ACC112 (cell line): ENCODE measurements around the gene NPAS3.

Source experiments
- H2AFZ ChIP-seq: fragments of 200-600 bp; sonication (generic); one replicate; pipeline ENCODE4 v1.6.0; 2017; ENCODE audit warnings: antibody characterized with exemption, low read length; ENCODE audit not compliant: unreplicated experiment
- H3K27ac ChIP-seq: fragments of 200-600 bp; sonication (generic); 2 replicates; pipeline ENCODE4 v1.5.1; 2014; ENCODE audit warnings: low read depth, mild to moderate bottlenecking, antibody characterized with exemption, low read length, moderate library complexity
- H3K27me3 ChIP-seq: fragments of 200-600 bp; sonication (generic); 2 replicates; pipeline ENCODE4 v1.6.1; 2014; ENCODE audit warnings: mild to moderate bottlenecking, antibody characterized with exemption, low read length, moderate library complexity, mixed read lengths; ENCODE audit not compliant: insufficient read depth
- H3K36me3 ChIP-seq: fragments of 200-600 bp; sonication (generic); 2 replicates; pipeline ENCODE4 v1.6.1; 2016; ENCODE audit warnings: mild to moderate bottlenecking, antibody characterized with exemption, low read length, moderate library complexity, mixed read lengths; ENCODE audit not compliant: insufficient read depth
- H3K4me1 ChIP-seq: fragments of 200-600 bp; sonication (generic); one replicate; pipeline ENCODE4 v1.6.1; 2016; ENCODE audit warnings: low read length, mixed read lengths; ENCODE audit not compliant: insufficient read depth, unreplicated experiment, control insufficient read depth
- H3K4me3 ChIP-seq: fragments of 200-600 bp; sonication (generic); 2 replicates; pipeline ENCODE4 v1.5.1; 2014; ENCODE audit warnings: mild to moderate bottlenecking, low read depth, low read length
- H3K79me2 ChIP-seq: fragments of 200-600 bp; sonication (generic); one replicate; pipeline ENCODE4 v1.6.0; 2016; ENCODE audit warnings: low read length; ENCODE audit not compliant: control insufficient read depth, unreplicated experiment, insufficient read depth

NPAS3 gene

GRCh38 chr14:32938719-32939253 lies at the start of gene NPAS3:
NPAS3 (plus strand) TSS chr14:32938879.
- Histone ChIP-seq H3K36me3 (no peaks in the 10 kb centered on the region), H3K4me3 (peak within 1 kb of the TSS; percentile 78), H3K27me3 (peaks cover 36% of the 10 kb centered on the region), H3K27ac (peak within 1 kb of the TSS; percentile 22; the same call in 1 of the 2 replicates), H3K79me2 (no peaks in the 10 kb centered on the region), H2AFZ (peak within 1 kb of the TSS; percentile 39), H3K4me1 (peaks cover 6% of the 10 kb centered on the region)

DNA sequence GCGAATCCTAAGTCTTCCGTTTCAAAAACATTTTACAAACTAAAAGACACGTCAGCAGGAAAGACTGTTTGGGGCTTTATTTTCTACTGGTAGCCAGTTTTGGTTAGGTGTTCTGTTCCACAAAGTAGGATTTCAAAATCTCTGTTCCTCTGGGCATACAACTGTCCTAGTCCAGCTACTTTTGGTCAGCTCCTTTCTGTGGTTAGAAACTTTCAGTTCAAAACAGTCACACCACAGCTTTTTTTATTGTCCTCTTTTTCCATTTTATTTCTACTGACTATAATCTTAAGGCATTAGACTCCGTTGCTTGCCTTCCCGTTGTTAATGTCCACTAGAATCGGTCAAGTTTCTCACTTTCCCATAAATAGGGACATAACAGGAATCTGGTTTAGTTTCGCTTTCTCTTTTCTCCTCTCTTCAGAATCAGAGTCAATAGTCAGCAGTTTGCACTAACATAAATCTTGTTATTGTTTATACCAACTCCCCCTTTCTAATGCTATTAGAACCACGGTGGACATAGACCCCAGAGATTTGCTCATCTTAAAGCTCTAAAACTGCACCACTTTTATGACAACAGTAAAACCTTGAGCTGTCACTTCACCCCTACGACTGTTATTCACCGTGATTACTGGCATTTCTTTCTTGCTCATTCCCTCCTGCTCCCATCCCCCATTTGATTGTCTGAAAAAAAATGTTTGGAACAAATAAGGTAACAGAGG lies 41.5 kb upstream of the NPAS3 start:
- Histone ChIP-seq H3K27ac (peak overlapping the region; percentile 67), H3K4me1 (peaks cover 7% of the 10 kb centered on the region), H3K36me3 (no peaks in the 10 kb centered on the region), H3K4me3 (peak overlapping the region; percentile 77), H3K27me3 (no peaks in the 10 kb centered on the region), H3K79me2 (no peaks in the 10 kb centered on the region), H2AFZ (peak overlapping the region; percentile 82)

DNA sequence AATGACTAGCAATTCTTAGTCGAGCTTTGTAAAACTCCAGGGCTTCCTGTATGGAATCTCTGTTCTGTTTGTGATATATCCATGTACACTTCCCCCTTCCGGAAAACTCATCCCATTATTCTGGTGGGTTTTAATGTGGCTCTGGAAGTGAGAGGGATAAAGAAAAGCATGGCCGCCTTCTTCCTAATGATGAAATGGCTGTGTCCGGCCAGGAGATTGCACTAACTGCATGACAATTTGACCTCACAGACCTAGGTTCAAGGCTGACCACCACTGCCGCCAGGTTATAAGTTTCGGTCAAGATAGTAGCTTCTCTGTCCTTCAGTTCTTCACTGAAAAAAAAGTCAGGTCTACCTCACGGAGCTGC lies 41.0 kb upstream of the NPAS3 start:
- H2AFZ ChIP-seq, result peak overlapping the region; percentile 82
- H3K4me1 ChIP-seq, result peaks cover 7% of the 10 kb centered on the region
- no peaks in the 10 kb centered on the region for H3K79me2 ChIP-seq
- no peaks in the 10 kb centered on the region for H3K27me3 ChIP-seq
- peak overlapping the region; percentile 77 for H3K4me3 ChIP-seq
- no peaks in the 10 kb centered on the region for H3K36me3 ChIP-seq
- no peak overlapping the region for H3K27ac ChIP-seq

DNA sequence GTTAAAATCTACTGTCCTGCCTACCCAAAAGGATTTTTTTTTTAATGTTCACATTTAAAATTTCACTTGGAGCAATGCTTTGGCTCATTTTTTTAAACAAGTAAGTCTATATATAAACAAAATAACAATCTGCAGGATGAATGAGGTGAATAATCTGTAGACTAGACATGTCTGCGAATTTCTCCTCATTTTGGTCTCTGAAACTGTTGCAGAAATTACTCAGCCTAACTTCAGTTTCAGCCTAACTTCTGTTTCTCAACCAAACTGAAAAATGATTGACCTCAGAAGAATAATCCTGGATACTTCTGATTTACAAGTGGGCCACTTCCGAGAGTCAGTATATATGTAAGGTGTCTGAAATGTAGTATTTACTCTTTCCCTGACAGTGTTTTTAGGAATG lies 39.8 kb upstream of the NPAS3 start:
- Histone ChIP-seq H3K27me3 (no peaks in the 10 kb centered on the region), H3K79me2 (no peaks in the 10 kb centered on the region), H3K4me3 (no peak overlapping the region), H3K4me1 (peaks cover 7% of the 10 kb centered on the region), H3K27ac (no peak overlapping the region), H2AFZ (peak overlapping the region; percentile 40), H3K36me3 (no peaks in the 10 kb centered on the region)

GRCh38 chr14:32900547-32900946 lies 38.1 kb upstream of the NPAS3 start:
- no peaks in the 10 kb centered on the region for H3K36me3 ChIP-seq
- peaks cover 7% of the 10 kb centered on the region for H3K4me1 ChIP-seq
- H3K27ac ChIP-seq, result no peak overlapping the region
- H3K79me2 ChIP-seq, result no peaks in the 10 kb centered on the region
- no peak overlapping the region for H3K4me3 ChIP-seq
- no peak overlapping the region for H2AFZ ChIP-seq
- H3K27me3 ChIP-seq, result no peaks in the 10 kb centered on the region

DNA sequence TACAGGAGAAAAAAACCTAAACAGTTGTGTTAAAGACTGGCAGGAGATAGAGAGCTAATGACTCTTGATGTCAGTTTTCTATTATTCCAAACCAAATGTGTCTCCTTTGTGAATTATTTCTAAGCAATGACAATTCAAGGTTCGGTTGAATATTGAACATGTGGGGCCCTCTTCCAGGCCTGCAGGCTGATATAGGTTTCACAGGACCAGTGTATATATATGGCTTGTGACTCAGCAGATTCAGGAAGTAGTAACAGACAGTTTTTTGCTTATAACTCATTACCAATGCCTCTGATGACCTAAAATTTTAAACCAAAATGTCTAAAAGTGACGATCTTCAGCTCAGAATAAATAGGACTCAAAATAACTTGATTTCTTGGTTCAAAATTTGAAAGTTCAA lies 33.7 kb upstream of the NPAS3 start:
- no peaks in the 10 kb centered on the region for H3K4me1 ChIP-seq
- H2AFZ ChIP-seq, result no peak overlapping the region
- no peaks in the 10 kb centered on the region for H3K79me2 ChIP-seq
- H3K27me3 ChIP-seq, result no peaks in the 10 kb centered on the region
- no peak overlapping the region for H3K27ac ChIP-seq
- H3K36me3 ChIP-seq, result no peaks in the 10 kb centered on the region
- no peak overlapping the region for H3K4me3 ChIP-seq

GRCh38 chr14:32906672-32907071 lies 32.0 kb upstream of the NPAS3 start:
- H3K27me3 ChIP-seq, result no peaks in the 10 kb centered on the region

DNA sequence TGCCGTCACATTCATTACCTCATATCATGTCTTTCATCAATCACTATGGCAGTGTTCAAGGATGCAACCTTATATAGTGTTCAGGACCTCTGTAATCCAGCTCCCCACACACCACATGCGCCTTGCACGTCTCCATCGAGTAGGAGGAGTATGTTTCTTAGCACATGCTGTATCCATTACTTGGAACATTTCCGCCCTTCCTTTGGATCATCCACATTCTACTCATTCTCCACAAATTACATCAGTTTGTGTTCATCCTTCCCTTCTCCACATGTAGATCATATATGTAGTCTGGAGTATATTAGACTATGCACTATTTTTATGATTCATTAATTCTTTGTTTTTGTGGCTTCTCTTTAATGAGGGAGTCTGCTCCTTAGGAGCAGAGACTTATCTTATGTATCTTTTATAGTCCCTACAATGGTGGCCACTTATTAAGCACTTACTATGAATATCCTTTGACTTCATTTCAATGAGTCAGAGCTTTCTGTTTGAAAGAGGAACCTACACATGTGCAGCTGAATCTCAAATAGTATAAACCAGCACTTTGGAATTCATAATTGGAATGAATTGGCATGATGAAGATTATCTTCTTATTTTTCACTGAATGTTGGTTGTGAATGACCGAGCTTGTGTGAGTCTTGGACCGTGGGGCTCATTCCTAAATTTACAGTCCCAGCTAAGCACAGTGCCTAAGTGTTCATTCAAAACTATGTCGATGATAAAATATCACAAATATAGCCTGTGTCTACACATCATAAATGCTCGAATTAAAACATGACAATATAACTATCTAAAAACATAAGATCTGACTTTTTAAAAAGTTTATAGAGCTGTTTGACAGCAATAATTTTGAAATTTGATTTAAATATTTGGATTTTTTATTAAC lies 30.2 kb upstream of the NPAS3 start:
- Histone ChIP-seq H3K79me2 (no peaks in the 10 kb centered on the region), H2AFZ (no peak overlapping the region), H3K36me3 (no peaks in the 10 kb centered on the region), H3K27me3 (peaks cover 6% of the 10 kb centered on the region), H3K27ac (no peak overlapping the region), H3K4me1 (no peaks in the 10 kb centered on the region), H3K4me3 (no peak overlapping the region)

More at GRCh38 chr14:32906672-32907071, 32.0 kb upstream of the NPAS3 start:
- no peaks in the 10 kb centered on the region for H3K79me2 ChIP-seq
- no peaks in the 10 kb centered on the region for H3K36me3 ChIP-seq
- H3K4me1 ChIP-seq, result no peaks in the 10 kb centered on the region
- H3K27ac ChIP-seq, result no peak overlapping the region
- H2AFZ ChIP-seq, result no peak overlapping the region
- H3K4me3 ChIP-seq, result no peak overlapping the region

DNA sequence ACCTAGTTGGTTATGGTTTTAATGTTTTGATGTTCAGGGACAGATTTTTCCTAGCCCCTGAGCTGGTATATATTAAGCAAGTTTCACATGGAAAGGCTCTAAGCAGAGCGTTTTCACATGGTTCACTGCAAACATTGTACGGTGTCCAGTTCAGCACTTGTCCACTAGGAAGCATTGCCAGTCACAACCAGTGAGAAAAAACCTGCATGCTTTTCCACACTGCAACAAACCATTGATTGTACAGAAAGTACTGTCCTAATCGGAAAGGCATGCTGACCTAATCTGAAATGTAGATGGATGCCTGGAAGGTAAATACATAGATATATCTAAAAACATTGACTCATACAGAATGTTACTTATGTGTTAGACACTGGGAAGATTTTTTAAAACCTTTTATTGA lies 25.0 kb upstream of the NPAS3 start:
- no peak overlapping the region for H3K4me3 ChIP-seq
- H2AFZ ChIP-seq, result no peak overlapping the region
- no peaks in the 10 kb centered on the region for H3K4me1 ChIP-seq
- no peak overlapping the region for H3K27ac ChIP-seq
- H3K27me3 ChIP-seq, result peaks cover 42% of the 10 kb centered on the region
- H3K79me2 ChIP-seq, result no peaks in the 10 kb centered on the region
- no peaks in the 10 kb centered on the region for H3K36me3 ChIP-seq

DNA sequence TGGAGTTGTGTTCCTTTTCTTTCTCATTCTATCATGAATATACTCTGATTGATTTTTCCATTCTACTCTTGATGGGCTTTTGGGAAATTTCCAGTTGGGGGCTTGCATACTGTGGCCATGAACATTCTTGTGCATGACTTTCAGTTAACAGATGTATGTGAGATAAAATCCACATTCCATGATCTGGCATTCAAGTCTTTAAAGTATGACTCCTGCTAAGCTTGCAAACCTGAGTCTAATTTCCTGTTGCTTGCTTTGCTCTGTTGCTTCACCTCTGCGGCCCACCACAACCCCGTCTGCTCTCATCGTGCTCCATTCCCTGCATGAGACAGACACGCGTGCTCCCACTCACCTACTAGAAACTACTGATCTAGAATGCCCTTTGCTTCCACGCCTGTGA lies 24.3 kb upstream of the NPAS3 start:
- H3K4me1 ChIP-seq, result no peaks in the 10 kb centered on the region
- peaks cover 44% of the 10 kb centered on the region for H3K27me3 ChIP-seq
- H2AFZ ChIP-seq, result no peak overlapping the region
- H3K27ac ChIP-seq, result no peak overlapping the region
- H3K36me3 ChIP-seq, result no peaks in the 10 kb centered on the region
- no peaks in the 10 kb centered on the region for H3K79me2 ChIP-seq
- no peak overlapping the region for H3K4me3 ChIP-seq
